Stomach smooth muscle (tissue), 2 donors: ENCODE measurements around the gene DLGAP4.

Experiments used
- H3K27ac ChIP-seq: one replicate; pipeline ENCODE4 v1.7.0; 2013; ENCODE audit warnings: mild to moderate bottlenecking, low read length, inconsistent platforms
- H3K27me3 ChIP-seq, 2 donors: one replicate each; pipeline ENCODE4 v1.7.0; 2013; ENCODE audit warnings: low read length in 2 of 2; ENCODE audit not compliant: insufficient read depth in 2 of 2, control insufficient read depth in 1 of 2
- H3K36me3 ChIP-seq, 2 donors: one replicate each; pipeline ENCODE4 v1.7.0; 2013; ENCODE audit warnings: low read length in 2 of 2; ENCODE audit not compliant: control insufficient read depth in 2 of 2, insufficient read depth in 2 of 2
- H3K4me1 ChIP-seq: one replicate; pipeline ENCODE4 v1.7.0; 2013; ENCODE audit warnings: low read length; ENCODE audit not compliant: control insufficient read depth, insufficient read depth
- H3K4me3 ChIP-seq, 2 donors: one replicate each; pipeline ENCODE4 v1.7.0; 2013; ENCODE audit warnings: low read length in 2 of 2
- H3K9ac ChIP-seq, 2 donors: one replicate each; pipeline ENCODE4 v1.7.0; 2013; ENCODE audit warnings: low read length in 2 of 2, mild to moderate bottlenecking in 1 of 2
- H3K9me3 ChIP-seq, 2 donors: one replicate each; pipeline ENCODE4 v1.7.0; 2013; ENCODE audit warnings: low read length in 2 of 2; ENCODE audit not compliant: control insufficient read depth in 2 of 2
- donor health status: healthy.
- donor health status: Pancreatic carcinoma.

The DLGAP4 gene

DNA sequence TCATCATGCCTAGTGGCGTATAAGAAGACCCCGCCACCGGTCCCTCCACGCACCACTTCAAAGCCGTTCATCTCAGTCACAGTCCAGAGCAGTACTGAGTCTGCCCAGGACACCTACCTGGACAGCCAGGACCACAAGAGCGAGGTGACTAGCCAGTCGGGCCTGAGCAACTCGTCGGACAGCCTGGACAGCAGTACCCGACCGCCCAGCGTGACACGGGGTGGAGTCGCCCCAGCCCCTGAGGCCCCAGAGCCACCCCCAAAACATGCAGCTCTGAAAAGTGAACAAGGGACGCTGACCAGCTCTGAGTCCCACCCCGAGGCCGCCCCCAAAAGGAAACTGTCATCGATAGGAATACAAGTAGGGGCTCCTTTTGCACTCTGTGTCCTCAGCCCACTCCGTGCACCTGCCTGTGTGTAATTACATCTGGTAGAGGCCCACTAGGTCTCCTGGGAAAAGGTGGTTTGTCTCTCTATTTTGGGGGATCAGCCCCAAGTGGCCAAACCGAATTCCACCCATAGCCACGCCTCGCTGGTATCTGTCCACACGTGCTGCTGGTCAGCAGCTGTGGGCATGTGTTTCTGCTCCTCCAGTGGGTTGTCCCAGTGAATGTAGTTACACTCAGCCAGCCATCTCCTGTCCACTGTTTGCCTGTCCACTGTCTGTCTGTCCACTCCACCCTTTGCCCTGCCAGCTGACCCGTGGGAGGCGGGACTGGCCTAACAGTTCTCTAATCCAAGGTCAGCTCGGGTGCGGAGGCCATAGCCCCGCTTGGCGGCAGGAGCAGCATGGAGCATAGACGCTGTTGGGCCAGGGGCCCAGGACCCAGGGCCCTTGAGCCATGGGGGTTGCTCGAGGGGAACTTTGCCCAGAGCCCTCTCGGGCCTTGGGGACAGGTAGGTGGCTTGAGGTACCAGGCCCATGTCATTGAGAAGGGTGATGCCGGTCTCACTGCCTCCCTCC, 190.8 kb downstream of the DLGAP4 start:
- Histone ChIP-seq H3K9ac (no peak overlapping the region), H3K27me3 (no peaks in the 10 kb centered on the region), H3K36me3 (peaks cover 44 to 46% of the 10 kb centered on the region in 2 donors), H3K4me3 (no peak overlapping the region), H3K27ac (no peak overlapping the region), H3K4me1 (peaks cover 32% of the 10 kb centered on the region), H3K9me3 (no peaks in the 10 kb centered on the region)

GRCh38 chr20:36497856-36498255, 191.7 kb downstream of the DLGAP4 start:
- no peaks in the 10 kb centered on the region for H3K9me3 ChIP-seq
- peaks cover 24% of the 10 kb centered on the region for H3K4me1 ChIP-seq
- no peaks in the 10 kb centered on the region for H3K27me3 ChIP-seq
- H3K9ac ChIP-seq = no peak overlapping the region
- H3K36me3 ChIP-seq = peaks cover 44 to 46% of the 10 kb centered on the region in 2 donors
- H3K27ac ChIP-seq = no peak overlapping the region
- H3K4me3 ChIP-seq = no peak overlapping the region

- no peaks in the 10 kb centered on the region for H3K9me3 ChIP-seq
- H3K36me3 ChIP-seq = peaks cover 47 to 50% of the 10 kb centered on the region in 2 donors
- no peaks in the 10 kb centered on the region for H3K27me3 ChIP-seq
- no peak overlapping the region for H3K4me3 ChIP-seq
- H3K9ac ChIP-seq = no peak overlapping the region
- H3K27ac ChIP-seq = no peak overlapping the region
- H3K4me1 ChIP-seq = peaks cover 17% of the 10 kb centered on the region
Observed at GRCh38 chr20:36498386-36499179, 192.4 kb downstream of the DLGAP4 start.

- Histone ChIP-seq H3K36me3 (peaks cover 49 to 52% of the 10 kb centered on the region in 2 donors), H3K9me3 (no peaks in the 10 kb centered on the region), H3K27ac (no peak overlapping the region), H3K27me3 (no peaks in the 10 kb centered on the region), H3K4me1 (peaks cover 11% of the 10 kb centered on the region), H3K9ac (no peak overlapping the region), H3K4me3 (no peak overlapping the region)
Observed at GRCh38 chr20:36499211-36499610, 193.1 kb downstream of the DLGAP4 start.

GRCh38 chr20:36499723-36500501, 193.8 kb downstream of the DLGAP4 start:
- Histone ChIP-seq H3K36me3 (peaks cover 49 to 56% of the 10 kb centered on the region in 2 donors), H3K4me1 (peaks cover 7% of the 10 kb centered on the region), H3K27ac (no peak overlapping the region), H3K27me3 (no peaks in the 10 kb centered on the region), H3K9me3 (no peaks in the 10 kb centered on the region), H3K4me3 (no peak overlapping the region), H3K9ac (no peak overlapping the region)

- Histone ChIP-seq H3K27ac (no peak overlapping the region), H3K4me3 (no peak overlapping the region), H3K4me1 (no peaks in the 10 kb centered on the region), H3K36me3 (peaks cover 50 to 63% of the 10 kb centered on the region in 2 donors), H3K27me3 (no peaks in the 10 kb centered on the region), H3K9ac (no peak overlapping the region), H3K9me3 (no peaks in the 10 kb centered on the region)
Observed at GRCh38 chr20:36501367-36502006, 195.3 kb downstream of the DLGAP4 start.

DNA sequence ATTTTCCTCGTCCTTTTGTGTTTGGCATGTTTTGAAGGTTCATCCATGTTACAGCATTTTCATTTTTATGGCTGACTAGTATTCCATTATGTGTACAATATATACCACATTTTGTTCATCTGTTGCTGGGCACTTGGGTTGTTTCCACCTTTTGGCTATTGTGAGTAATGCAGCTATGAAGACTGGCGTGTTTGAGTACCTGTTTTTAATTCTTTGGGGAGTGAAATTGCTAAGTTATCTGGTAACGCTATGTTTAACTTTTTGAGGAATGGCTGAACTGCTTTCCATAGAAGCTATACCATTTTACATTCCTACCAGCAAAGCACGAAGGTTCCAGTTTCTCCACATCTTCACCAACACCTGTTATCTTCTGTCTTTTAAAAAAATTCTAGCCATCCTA, 198.2 kb downstream of the DLGAP4 start:
- H3K9ac ChIP-seq = no peak overlapping the region
- no peaks in the 10 kb centered on the region for H3K27me3 ChIP-seq
- H3K36me3 ChIP-seq = peaks cover 39 to 52% of the 10 kb centered on the region in 2 donors
- H3K9me3 ChIP-seq = no peaks in the 10 kb centered on the region
- no peak overlapping the region for H3K27ac ChIP-seq
- H3K4me3 ChIP-seq = no peak overlapping the region
- no peaks in the 10 kb centered on the region for H3K4me1 ChIP-seq

GRCh38 chr20:36506253-36506652, 200.1 kb downstream of the DLGAP4 start:
- H3K9me3 ChIP-seq = no peaks in the 10 kb centered on the region
- H3K4me1 ChIP-seq = no peaks in the 10 kb centered on the region
- H3K27me3 ChIP-seq = no peaks in the 10 kb centered on the region
- no peak overlapping the region for H3K9ac ChIP-seq
- peaks cover 30 to 40% of the 10 kb centered on the region in 2 donors for H3K36me3 ChIP-seq
- no peak overlapping the region for H3K4me3 ChIP-seq
- no peak overlapping the region for H3K27ac ChIP-seq

GRCh38 chr20:36507746-36508145, 201.6 kb downstream of the DLGAP4 start:
- Histone ChIP-seq H3K4me1 (no peaks in the 10 kb centered on the region), H3K27ac (no peak overlapping the region), H3K27me3 (no peaks in the 10 kb centered on the region), H3K4me3 (no peak overlapping the region), H3K36me3 (peaks cover 34 to 41% of the 10 kb centered on the region in 2 donors), H3K9ac (no peak overlapping the region), H3K9me3 (no peaks in the 10 kb centered on the region)
